ENCODE data around the gene INSRR. TPM values are rescaled to one million over a fixed set of nuclear protein-coding genes. Genes with fewer than 3 reads are reported as not detected.

Gene INSRR
- total RNA-seq, 1 experiment from 2014 or later = not detected

DNA sequence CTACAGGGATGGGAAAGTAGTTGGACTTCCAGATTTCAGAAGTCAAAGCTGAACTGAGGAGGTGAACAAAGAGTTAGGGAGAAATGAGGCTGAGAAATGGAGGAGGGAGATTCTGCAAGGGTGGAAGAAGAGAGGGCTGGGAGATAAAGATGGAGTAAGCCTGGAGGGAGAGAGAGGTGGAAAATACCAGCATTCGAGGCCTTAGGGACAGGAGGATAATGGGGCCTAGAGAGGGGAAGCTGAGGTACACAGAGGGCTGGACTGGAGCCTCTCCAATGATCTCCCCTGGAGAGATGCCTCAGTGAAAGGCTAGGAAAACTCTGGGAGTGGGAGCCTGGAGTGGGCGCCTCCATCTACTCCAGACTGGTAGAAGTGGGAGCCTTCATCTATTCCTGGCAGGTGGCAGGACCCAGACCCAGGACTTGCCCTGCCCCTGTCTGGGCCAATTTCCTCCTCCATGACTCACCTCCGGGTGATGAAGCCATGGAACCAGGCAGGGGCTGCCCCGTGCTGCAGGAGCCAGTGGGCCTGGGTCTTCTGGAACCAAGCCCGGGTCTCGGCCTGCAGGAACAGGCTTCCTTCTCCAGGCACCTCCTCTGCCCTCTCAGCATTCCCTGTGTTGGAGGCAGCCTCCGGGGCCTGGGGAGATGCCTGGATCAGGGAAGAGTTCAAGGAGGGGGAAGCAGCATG is 44.2 kb downstream of the INSRR start:
- no TSS peak for BruUV-seq (replicated peaks)
- CTCF ChIA-PET = interaction anchor here (0.5 to 12.4 kb wide), 23 partner anchors 9 to 270 kb away, joined by 3 to 114 read pairs (median 5); partner anchors contain the start of genes NTRK1 and PEAR1
- TF ChIP-seq, protein P1, sequence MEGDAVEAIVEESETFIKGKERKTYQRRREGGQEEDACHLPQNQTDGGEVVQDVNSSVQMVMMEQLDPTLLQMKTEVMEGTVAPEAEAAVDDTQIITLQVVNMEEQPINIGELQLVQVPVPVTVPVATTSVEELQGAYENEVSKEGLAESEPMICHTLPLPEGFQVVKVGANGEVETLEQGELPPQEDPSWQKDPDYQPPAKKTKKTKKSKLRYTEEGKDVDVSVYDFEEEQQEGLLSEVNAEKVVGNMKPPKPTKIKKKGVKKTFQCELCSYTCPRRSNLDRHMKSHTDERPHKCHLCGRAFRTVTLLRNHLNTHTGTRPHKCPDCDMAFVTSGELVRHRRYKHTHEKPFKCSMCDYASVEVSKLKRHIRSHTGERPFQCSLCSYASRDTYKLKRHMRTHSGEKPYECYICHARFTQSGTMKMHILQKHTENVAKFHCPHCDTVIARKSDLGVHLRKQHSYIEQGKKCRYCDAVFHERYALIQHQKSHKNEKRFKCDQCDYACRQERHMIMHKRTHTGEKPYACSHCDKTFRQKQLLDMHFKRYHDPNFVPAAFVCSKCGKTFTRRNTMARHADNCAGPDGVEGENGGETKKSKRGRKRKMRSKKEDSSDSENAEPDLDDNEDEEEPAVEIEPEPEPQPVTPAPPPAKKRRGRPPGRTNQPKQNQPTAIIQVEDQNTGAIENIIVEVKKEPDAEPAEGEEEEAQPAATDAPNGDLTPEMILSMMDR (IDR thresholded peaks at IDR 0.05; ENCODE audit: unreplicated experiment) = no peak

GRCh38 chr1:156813750-156814570 is 45.0 kb downstream of the INSRR start:
- H3K36me3 Mint-ChIP-seq (ENCODE audit: insufficient read depth, unreplicated experiment) = no peaks in the 10 kb centered on the region
- TF ChIP-seq, protein P1 (IDR thresholded peaks at IDR 0.05; ENCODE audit: unreplicated experiment) = peak; percentile 55
- H3K4me1 Mint-ChIP-seq (ENCODE audit: insufficient read depth, unreplicated experiment) = peaks cover 48% of the 10 kb centered on the region
- peak overlapping the region; percentile 73 for H3K4me3 Mint-ChIP-seq (ENCODE audit: unreplicated experiment)
- no peaks in the 10 kb centered on the region for H3K9me3 Mint-ChIP-seq (ENCODE audit: unreplicated experiment)
- H3K27me3 Mint-ChIP-seq (ENCODE audit: insufficient read depth, unreplicated experiment) = no peaks in the 10 kb centered on the region
- CTCF ChIA-PET = interaction anchor here (0.6 to 12.4 kb wide), 30 partner anchors 10 to 271 kb away, joined by 3 to 114 read pairs (median 4); partner anchors contain the start of genes NTRK1 and PEAR1
- intact Hi-C loops (cut with micrococcal nuclease) = no loop called here
- POLR2A ChIA-PET = interaction anchor here (0.7 to 1.1 kb wide), 2 partner anchors 11 to 103 kb away, joined by 3 read pairs; no protein-coding TSS in a partner anchor
- DNase-seq (ENCODE audit: unreplicated experiment) = peak; percentile 65
- TSS peak; percentile 39 for BruUV-seq (replicated peaks)
- H3K27ac Mint-ChIP-seq (ENCODE audit: low read depth, unreplicated experiment) = peak overlapping the region; percentile 27

More for the DNA sequence above, 44.2 kb downstream of the INSRR start:
- Mint-ChIP-seq H3K9me3 (ENCODE audit: unreplicated experiment) (no peaks in the 10 kb centered on the region), H3K27me3 (ENCODE audit: insufficient read depth, unreplicated experiment) (no peaks in the 10 kb centered on the region), H3K4me1 (ENCODE audit: insufficient read depth, unreplicated experiment) (peaks cover 48% of the 10 kb centered on the region), H3K36me3 (ENCODE audit: insufficient read depth, unreplicated experiment) (no peaks in the 10 kb centered on the region), H3K4me3 (ENCODE audit: unreplicated experiment) (no peak overlapping the region), H3K27ac (ENCODE audit: low read depth, unreplicated experiment) (peak overlapping the region; percentile 25)
- peak; percentile 80 for DNase-seq (ENCODE audit: unreplicated experiment)
- intact Hi-C loops (cut with micrococcal nuclease) = no loop called here
- POLR2A ChIA-PET = no interaction called here

DNA sequence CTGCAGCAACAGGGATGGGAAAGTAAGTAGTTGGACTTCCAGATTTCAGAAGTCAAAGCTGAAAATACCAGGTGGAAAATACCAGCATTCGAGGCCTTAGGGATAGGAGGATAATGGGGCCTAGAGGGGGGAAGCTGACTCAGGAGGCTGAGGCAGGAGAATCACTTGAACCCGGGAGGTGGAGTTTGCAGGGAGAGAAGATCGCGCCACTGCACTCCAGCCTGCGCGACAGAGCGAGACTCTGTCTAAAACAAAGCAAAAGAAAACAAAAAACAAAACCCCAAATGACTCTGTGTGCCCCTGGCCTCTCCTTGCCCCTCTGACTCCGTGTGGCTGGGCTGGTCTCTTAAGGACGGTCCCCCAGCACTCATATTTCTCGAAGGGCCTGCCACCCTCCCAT is 45.6 kb downstream of the INSRR start:
- Mint-ChIP-seq H3K27ac (ENCODE audit: low read depth, unreplicated experiment) (peak overlapping the region; percentile 27), H3K27me3 (ENCODE audit: insufficient read depth, unreplicated experiment) (no peaks in the 10 kb centered on the region), H3K4me3 (ENCODE audit: unreplicated experiment) (peak overlapping the region; percentile 73), H3K36me3 (ENCODE audit: insufficient read depth, unreplicated experiment) (no peaks in the 10 kb centered on the region), H3K9me3 (ENCODE audit: unreplicated experiment) (no peaks in the 10 kb centered on the region), H3K4me1 (ENCODE audit: insufficient read depth, unreplicated experiment) (peaks cover 48% of the 10 kb centered on the region)
- BruUV-seq (replicated peaks) = no TSS peak
- DNase-seq (ENCODE audit: unreplicated experiment) = no peak
- TF ChIP-seq, protein P1 (IDR thresholded peaks at IDR 0.05; ENCODE audit: unreplicated experiment) = no peak
- POLR2A ChIA-PET = interaction anchor here (0.7 to 1.1 kb wide), 2 partner anchors 10 to 102 kb away, joined by 3 read pairs; no protein-coding TSS in a partner anchor
- CTCF ChIA-PET = interaction anchor here (0.7 to 12.4 kb wide), 20 partner anchors 10 to 342 kb away, joined by 3 to 114 read pairs (median 6); partner anchors contain the start of genes NTRK1 and PEAR1
- intact Hi-C loops (cut with micrococcal nuclease) = no loop called here
